Mammary epithelial cell (primary cell): Measurements from ENCODE around the gene DGCR2.

Source experiments
- EZH2 ChIP-seq: IDR thresholded peaks from 2 replicates; pipeline ENCODE4 v1.6.1; 2012; ENCODE audit warnings: low read length, inconsistent platforms, borderline replicate concordance
- TF ChIP-seq, protein P1 (sequence below), 2 donors: IDR thresholded peaks in 1 of 2; conservative IDR thresholded peaks in 1 of 2; 2 replicates each; pipeline ENCODE4 v1.5.1; 2011 to 2012; ENCODE audit warnings: inconsistent platforms in 2 of 2, low read length in 2 of 2, mild to moderate bottlenecking in 2 of 2, control low read depth in 1 of 2, low read depth in 1 of 2; ENCODE audit not compliant: insufficient read depth in 1 of 2; ENCODE audit errors: extremely low read depth in 1 of 2

DNA sequence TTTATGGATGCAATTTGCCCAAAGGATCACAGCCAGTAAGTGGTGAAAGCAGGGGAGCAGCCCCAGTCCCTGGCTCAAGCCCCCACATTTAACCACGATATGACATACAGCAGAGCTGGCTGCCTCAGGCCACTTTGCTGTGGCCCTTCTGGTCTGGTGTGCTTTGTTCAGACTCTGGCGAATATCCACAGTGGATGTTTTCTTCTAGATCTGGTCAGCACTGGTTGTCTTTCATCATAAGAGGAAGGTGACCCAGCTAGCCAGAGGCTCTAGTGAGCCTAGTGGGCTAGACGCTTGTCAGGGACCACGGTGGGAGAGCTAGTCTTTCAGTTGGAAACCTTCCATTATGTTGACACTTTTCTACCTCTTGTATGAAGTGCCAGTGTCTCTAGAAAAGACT lies 42.5 kb downstream of the DGCR2 start:
- TF ChIP-seq, protein P1, sequence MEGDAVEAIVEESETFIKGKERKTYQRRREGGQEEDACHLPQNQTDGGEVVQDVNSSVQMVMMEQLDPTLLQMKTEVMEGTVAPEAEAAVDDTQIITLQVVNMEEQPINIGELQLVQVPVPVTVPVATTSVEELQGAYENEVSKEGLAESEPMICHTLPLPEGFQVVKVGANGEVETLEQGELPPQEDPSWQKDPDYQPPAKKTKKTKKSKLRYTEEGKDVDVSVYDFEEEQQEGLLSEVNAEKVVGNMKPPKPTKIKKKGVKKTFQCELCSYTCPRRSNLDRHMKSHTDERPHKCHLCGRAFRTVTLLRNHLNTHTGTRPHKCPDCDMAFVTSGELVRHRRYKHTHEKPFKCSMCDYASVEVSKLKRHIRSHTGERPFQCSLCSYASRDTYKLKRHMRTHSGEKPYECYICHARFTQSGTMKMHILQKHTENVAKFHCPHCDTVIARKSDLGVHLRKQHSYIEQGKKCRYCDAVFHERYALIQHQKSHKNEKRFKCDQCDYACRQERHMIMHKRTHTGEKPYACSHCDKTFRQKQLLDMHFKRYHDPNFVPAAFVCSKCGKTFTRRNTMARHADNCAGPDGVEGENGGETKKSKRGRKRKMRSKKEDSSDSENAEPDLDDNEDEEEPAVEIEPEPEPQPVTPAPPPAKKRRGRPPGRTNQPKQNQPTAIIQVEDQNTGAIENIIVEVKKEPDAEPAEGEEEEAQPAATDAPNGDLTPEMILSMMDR (conservative IDR thresholded peaks at IDR 0.05 in 1 of 2, IDR thresholded peaks at IDR 0.05 in 1 of 2; ENCODE audit: extremely low read depth in 1 of 2, insufficient read depth in 1 of 2, low read depth in 1 of 2, low read length in 2 of 2) = no peak
- no peak for TF ChIP-seq EZH2
